Esophagus squamous epithelium (tissue), 4 donors: ENCODE results near the gene RBCK1.

Experiments used
- POLR2A ChIP-seq, 4 donors: fragments of 450-650 bp; IDR thresholded peaks; one replicate each; pipeline ENCODE4 v1.6.1; 2017; ENCODE audit warnings: antibody characterized with exemption in 4 of 4, mild to moderate bottlenecking in 4 of 4, moderate library complexity in 3 of 4
- TF ChIP-seq, protein P1 (sequence below), 6 experiments: fragments of 450-650 bp in 4 of 6; fragments of 200-600 bp in 2 of 6; sonication (generic) in 2 of 6; IDR thresholded peaks; one replicate each; pipeline ENCODE4 v1.5.1; 2016 to 2019; ENCODE audit warnings: antibody characterized with exemption in 6 of 6, mild to moderate bottlenecking in 4 of 6, moderate library complexity in 4 of 6

- TF ChIP-seq, protein P1, sequence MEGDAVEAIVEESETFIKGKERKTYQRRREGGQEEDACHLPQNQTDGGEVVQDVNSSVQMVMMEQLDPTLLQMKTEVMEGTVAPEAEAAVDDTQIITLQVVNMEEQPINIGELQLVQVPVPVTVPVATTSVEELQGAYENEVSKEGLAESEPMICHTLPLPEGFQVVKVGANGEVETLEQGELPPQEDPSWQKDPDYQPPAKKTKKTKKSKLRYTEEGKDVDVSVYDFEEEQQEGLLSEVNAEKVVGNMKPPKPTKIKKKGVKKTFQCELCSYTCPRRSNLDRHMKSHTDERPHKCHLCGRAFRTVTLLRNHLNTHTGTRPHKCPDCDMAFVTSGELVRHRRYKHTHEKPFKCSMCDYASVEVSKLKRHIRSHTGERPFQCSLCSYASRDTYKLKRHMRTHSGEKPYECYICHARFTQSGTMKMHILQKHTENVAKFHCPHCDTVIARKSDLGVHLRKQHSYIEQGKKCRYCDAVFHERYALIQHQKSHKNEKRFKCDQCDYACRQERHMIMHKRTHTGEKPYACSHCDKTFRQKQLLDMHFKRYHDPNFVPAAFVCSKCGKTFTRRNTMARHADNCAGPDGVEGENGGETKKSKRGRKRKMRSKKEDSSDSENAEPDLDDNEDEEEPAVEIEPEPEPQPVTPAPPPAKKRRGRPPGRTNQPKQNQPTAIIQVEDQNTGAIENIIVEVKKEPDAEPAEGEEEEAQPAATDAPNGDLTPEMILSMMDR (IDR thresholded peaks at IDR 0.05), result peak in 2 of 6 experiments; percentile 5 to 9
- peak in 3 of 4 donors; percentile 73 to 83 (median 78) for TF ChIP-seq POLR2A (IDR thresholded peaks at IDR 0.05)
Measured at GRCh38 chr20:462199-462991, 54.3 kb downstream of the RBCK1 start, which contains the start of gene TBC1D20.
